ENCODE data around the gene HTR7.
"Not testable (repeated sequence)": the region's sequence is repeated elsewhere in the genome, so short reads cannot be mapped to it uniquely, and the experiment has no call there.

Gene HTR7

GRCh38 chr10:90813594-90814365 is 44.1 kb downstream of the HTR7 start:
- H3K4me3 ChIP-seq: no peak overlapping the region

GRCh38 chr10:90807106-90807505 is 50.7 kb downstream of the HTR7 start:
- H3K4me3 ChIP-seq, H3K27ac ChIP-seq: not testable (repeated sequence)

More at GRCh38 chr10:90813594-90814365, 44.1 kb downstream of the HTR7 start:
- no peak overlapping the region for H3K27ac ChIP-seq

DNA sequence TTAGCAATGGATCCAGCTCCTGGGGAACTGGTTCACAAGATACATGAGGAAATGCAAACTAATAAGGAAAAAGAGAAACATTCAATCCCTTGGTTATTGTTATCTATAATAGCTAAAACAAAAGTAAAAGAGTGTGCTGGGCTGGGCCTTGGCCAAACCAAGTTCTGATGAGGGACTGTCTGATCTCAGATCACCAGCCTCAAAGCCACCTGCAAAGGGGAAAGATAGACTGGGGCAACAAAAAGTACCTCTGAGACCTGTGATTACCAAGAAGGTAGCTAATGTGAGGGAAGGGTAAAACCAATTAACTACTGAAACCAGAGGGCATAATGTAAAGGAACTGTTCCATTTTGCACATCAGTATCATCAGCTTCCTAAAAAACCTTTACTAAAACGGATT is 51.2 kb downstream of the HTR7 start:
- no peak overlapping the region for H3K4me3 ChIP-seq
- no peak overlapping the region for H3K27ac ChIP-seq

- Histone ChIP-seq H3K4me3 (no peak overlapping the region), H3K27ac (no peak overlapping the region)
Observed at GRCh38 chr10:90805206-90805605, 52.6 kb downstream of the HTR7 start.

DNA sequence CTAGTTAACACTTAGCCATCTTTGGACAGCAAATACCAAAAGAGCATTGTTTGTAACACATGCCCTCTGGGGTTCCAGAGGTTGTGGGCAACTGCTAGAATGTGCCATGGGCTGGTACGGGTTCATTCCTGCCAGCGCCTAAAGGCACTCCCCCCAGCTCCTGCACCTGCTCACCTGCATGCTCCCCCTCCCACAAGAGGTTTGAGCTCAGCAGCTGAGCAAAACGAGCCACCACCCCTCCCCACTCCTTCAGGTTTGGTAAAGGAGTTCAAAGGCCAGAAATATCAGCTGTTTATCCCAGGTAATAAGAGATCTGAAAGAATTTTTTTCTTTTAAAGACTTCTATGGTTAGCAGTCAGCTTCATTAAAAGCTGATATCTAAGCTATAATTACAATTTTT is 53.5 kb downstream of the HTR7 start:
- Histone ChIP-seq H3K27ac (no peak overlapping the region), H3K4me3 (no peak overlapping the region)

GRCh38 chr10:90801608-90802007 is 56.2 kb downstream of the HTR7 start:
- no peak overlapping the region for H3K27ac ChIP-seq
- H3K4me3 ChIP-seq: no peak overlapping the region

GRCh38 chr10:90800232-90800796 is 57.5 kb downstream of the HTR7 start:
- H3K4me3 ChIP-seq: no peak overlapping the region

DNA sequence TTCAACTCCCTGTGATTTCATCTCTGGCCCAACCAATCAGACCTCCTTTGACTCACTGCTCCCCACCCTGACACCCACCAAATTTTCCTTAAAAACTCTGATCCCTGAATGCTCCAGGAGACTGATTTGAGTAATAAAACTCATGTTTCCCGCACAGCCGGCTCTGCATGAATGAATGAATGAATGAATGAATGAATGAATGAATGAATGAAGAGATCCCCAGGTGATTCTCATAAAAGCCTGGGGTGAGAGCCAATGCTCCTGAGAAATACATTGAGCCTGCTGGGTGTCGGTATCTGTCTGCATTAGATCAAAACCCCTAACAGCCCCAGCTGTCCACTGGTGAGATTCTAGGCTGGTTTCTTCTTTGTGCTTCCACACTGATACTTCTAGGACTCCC is 58.7 kb downstream of the HTR7 start:
- H3K27ac ChIP-seq: no peak overlapping the region
- no peak overlapping the region for H3K4me3 ChIP-seq

More at GRCh38 chr10:90800232-90800796, 57.5 kb downstream of the HTR7 start:
- H3K27ac ChIP-seq: no peak overlapping the region

GRCh38 chr10:90798482-90798881 is 59.4 kb downstream of the HTR7 start:
- H3K27ac ChIP-seq: no peak overlapping the region
- H3K4me3 ChIP-seq: no peak overlapping the region

DNA sequence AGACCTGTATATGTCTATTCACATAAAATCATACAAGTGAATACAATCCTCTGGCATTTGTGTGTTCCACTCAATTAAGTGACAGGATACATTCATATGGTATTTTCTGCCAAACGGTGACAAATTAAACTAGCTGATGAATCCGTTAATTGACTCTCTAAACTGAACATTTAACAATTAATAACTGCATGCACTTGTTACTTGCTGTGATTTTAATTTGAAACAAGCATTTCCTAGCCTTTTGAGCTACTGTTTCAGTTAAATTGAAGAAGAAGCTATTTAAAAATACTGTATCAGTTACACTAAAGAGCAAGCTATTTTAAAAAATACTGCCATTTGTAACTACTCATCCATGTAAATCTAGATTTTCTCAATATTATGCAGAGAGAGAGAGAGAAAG is 67.4 kb downstream of the HTR7 start:
- Histone ChIP-seq H3K27ac (no peak overlapping the region), H3K4me3 (no peak overlapping the region)

DNA sequence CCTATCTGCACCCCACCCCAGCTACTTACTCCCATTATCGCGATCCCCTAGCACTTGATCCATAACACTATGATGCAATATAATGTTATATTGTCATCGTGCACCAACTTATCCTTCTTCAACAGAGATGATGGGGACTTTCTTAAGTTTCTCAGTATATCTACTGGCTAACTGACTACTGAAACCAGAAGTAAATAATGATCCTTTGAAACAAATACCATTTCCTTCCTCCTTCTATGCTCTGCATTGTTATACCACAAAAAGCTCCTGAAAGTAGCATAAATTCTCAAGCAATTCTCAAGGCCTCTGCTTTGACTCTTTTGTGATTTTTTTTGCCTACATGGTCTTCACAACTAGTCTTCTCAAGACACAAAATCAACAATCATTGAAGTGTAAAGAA is 68.9 kb downstream of the HTR7 start:
- Histone ChIP-seq H3K27ac (no peak overlapping the region), H3K4me3 (no peak overlapping the region)

DNA sequence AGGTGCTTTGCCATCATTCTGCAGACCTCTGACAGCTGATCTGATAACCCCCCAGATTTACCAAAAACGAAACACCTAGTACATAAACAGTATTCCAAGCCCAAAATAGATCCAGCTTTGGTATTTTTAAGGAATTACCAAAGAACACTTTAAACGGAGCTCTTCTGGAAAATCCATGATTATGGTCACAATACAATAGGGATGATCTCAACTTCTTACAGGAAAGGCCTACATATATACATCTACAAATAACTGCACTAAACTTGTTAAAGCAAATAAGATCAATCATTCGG is 69.7 kb downstream of the HTR7 start:
- H3K4me3 ChIP-seq: no peak overlapping the region
- no peak overlapping the region for H3K27ac ChIP-seq

DNA sequence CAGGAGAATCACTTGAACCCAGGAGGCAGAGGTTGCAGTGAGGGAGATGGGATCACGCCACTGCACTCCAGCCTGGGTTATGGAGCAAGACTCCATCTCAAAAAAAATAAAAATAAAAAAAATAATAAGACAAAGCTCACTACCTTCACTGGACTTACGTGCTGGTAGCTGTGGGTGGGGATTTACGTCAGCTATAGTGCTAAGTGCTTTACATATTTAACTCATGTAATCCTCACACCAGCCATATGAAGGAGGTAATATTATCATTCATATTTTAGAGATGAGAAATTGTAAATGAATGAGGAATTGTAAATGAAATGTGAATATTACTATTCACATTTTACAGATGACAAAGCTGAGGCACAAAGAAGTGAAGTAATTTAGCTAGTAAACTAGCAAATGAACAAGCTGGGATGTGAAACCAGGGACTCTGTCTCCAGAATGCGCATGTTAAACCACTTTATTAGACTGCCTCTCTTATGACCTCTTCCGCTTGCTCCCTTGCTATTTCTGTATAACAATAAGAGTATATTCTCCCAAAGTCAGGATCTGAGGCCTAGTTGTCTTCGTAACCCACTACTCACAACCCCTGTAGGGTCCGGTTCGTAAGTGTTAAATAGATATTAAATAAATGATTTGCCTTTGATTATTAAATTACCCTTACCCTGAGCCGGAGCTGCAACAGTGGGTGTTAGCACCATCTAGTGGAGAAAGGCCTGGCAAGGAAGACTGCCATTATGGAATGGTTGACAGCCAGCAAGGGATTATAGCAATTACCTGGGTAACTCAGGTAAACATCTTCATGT is 70.2 kb downstream of the HTR7 start:
- Histone ChIP-seq H3K4me3 (no peak overlapping the region), H3K27ac (no peak overlapping the region)

- Histone ChIP-seq H3K4me3 (no peak overlapping the region), H3K27ac (no peak overlapping the region)
Observed at GRCh38 chr10:90785782-90786181, 72.1 kb downstream of the HTR7 start.

DNA sequence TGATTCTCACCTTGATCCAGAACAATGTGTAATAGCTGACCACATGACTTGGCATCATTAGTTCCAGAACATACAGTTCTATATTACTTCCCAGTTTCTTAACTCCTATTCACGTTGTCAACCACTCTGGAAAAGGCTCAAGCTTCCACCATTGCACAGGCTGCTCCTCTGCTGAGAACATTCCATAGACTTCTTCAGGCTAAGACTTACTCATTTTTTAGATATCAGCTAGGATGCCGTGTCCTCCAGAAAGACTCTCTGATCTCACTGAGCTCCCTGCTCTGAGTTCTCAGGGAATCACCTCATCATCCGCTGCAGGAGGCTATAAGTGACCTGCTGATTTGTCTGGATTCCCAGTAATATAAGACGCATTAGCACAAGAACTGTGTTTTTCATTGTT is 73.1 kb downstream of the HTR7 start:
- Histone ChIP-seq H3K4me3 (no peak overlapping the region), H3K27ac (no peak overlapping the region)

- H3K27ac ChIP-seq: no peak overlapping the region
- no peak overlapping the region for H3K4me3 ChIP-seq
Observed at GRCh38 chr10:90780488-90780887, 77.4 kb downstream of the HTR7 start.

DNA sequence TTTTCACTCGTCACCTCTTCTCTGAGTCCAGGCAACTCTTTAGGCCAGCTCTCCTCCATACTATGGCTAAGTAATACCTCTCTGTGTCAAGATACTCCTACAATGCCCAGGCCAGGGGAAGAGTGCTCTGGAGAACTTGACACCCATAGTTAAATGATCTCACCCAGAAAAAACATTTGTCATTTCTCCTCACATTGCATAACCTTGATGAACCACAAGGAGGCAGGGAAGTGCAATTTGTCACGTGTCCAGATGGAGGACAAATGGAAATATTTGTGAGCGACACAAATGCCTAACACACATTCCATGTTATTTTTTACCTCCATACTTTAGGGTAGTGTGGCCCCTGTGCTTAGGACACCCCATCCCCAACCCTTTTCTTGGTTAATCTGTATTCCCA is 78.3 kb downstream of the HTR7 start:
- Histone ChIP-seq H3K27ac (no peak overlapping the region), H3K4me3 (no peak overlapping the region)

DNA sequence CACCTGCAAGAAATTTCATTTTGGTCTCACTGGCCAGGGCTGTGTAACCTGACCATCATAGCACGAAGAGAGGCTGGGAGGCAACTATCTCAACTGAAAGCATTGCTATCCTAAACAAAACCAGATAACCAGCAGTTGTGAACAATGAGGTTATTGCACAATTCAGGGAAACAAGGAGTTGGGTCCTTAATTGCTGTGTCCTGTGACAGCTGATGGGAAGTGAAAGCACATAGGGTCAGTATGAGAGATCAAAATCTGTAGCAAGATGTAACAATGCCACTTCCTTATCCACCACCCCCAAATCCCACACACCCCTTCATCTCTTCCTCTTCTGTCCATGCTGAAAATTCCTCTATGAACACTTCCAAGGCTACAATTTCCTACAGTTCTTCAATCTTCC is 80.2 kb downstream of the HTR7 start:
- Histone ChIP-seq H3K4me3 (no peak overlapping the region), H3K27ac (no peak overlapping the region)

GRCh38 chr10:90775351-90776028 is 82.3 kb downstream of the HTR7 start:
- no peak overlapping the region for H3K4me3 ChIP-seq
- no peak overlapping the region for H3K27ac ChIP-seq

DNA sequence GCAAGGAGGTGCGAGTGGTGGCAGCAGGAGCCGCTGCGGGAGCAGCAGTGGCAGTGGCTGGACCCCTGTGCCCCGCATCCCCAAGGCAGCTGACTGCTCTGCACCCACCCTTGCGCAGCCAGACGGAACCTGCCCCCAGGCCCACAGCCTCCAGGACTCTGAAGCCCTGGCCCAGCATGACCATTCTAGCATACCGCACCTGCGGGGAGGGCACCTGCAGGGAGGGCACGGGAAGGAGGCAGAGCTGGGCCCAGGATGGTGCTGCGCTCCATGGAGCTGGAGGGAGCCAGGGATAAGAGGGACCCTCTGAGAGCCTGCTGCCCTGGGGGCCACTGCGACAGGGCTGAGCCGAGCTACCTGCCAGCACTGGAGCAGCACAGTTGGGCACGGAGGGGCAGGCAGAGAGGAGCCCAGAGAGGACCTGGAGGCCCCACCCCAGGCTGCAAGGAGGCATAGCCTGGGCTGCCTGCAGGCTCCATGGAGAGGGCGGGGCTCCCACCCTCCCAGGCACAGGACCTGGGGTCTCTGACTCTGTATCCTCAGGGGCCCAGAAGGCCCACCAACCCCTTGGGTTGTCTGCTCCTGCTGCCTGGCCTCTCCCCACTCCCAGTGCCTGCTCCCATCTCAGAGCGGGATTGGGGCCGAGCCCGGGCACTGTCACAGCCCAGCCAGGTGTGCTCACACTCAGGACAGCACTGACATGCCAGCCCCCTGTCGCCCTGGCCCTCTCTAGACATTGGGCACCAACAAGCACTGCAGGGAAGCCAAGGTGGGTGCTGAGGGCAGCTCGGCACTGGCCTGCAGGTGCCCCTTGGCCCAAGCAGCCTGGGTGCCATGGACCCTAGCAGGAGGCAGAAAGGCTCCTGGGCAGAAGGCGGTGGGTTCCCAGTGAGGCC is 87.6 kb downstream of the HTR7 start:
- H3K27ac ChIP-seq: no peak overlapping the region

More for the DNA sequence above, 87.6 kb downstream of the HTR7 start:
- no peak overlapping the region for H3K4me3 ChIP-seq

All from skin epidermis (tissue), 12 donors.